ENCODE measurements around the gene TBC1D22A.

The TBC1D22A gene

DNA sequence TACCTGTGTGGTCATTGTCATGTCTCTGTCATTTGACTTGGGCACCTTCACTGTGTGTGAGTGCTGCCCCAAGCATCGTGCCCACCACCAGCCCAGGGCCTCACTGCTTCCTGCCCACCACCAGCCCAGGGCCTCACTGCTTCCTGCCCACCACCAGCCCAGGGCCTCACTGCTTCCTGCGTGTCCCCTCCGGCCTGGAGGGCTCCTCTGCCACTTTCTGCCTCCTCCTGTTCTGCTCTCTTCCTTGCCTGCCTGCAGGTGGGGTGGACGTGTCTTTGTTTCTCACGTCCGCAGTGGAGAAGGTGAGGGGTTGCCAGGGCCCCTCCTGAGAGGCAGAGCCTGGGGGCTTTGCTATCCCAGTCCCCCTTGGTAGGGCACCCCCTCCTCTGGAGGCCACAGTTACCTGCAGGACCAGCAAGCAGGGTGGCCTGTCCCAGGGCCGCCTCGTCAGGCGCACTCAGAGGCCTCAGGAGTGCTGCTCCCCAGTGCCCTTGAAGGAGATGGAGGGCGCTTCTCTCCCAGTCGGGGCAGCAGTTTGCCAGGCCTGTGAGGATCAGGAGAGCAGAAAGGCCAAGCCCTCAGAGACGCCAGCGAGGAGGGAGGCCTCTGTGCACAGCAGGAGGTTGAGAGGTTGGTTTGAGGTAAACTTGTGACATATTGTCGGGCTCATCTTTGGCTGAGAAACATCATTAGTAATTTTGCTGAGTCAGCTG, 290.7 kb downstream of the TBC1D22A start:
- DNase-seq = no peak

DNA sequence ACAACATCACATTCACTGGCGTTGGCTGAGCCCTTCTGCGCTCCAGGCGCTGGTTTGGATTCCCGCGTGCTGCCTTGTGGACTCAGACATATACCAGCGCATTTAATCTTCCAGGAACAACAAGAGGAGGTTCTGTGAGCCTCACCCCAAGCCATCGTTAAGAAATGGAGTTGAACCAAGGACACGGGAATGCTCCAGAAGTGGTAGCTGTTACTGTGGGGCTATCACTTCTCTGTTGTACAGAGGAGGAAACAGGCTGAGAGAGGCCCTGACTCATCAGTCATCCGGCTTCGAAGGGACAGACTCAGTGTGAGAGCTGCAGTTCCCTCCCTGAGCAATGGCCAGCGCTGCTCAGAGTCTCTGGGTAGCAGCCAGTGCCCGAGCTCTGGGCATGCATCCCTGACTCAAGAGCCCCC, 291.3 kb downstream of the TBC1D22A start:
- no peak for DNase-seq

DNA sequence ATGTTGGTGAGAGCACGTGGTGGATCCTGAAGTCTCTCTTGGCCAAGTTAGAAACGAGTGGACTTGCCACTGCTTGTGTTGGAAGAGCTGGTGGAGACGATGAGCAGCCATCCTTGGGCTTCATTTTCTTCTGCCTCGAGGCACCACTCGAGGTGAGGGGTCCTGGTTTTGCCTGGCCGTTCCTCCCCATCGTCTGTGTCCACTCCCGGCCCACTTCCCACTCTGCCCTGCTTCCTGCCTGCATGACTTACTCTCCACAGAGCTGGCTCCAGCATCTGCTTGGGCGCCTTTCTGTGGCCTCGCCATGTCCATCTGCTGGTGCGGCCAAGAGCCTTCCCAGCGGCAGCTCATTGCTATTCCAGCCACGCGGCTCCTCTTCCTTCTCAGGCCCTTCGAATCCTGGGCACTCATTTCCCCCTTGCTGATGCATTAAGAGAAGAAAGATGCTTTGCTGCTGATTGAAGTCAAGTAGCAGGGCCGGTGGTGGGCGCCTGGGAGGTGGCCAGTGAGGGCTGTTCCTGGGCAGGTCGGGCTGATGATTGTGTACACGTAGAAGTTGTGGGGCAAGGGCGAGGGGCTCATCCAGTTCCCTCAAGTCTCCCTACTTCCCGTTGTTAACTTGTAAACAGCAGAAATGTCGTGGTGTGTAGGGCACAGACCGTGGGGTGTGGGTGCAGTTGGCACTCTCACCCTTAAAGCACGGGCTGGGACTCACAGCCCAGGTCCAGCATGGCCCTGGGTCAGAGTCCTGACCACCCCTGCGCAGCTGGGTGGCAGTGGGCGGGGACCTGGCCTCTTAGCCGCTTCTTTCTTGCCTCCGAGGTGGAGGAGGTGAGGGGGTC, 292.0 kb downstream of the TBC1D22A start:
- DNase-seq = no peak

DNA sequence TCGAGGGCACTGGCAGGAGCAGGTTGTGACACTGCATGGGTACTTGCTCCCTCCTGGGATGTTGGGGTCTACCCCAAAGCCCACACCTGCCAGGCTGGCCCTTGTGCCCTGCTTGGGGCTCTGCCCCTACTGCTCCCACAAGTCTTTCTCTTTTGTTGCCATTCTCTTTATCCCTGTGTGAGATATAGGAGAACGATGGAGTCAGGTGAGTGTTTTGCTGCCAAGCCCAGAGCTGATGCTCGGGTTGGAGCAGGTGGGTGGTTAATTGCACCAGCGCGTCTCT, 292.6 kb downstream of the TBC1D22A start:
- no peak for DNase-seq

DNA sequence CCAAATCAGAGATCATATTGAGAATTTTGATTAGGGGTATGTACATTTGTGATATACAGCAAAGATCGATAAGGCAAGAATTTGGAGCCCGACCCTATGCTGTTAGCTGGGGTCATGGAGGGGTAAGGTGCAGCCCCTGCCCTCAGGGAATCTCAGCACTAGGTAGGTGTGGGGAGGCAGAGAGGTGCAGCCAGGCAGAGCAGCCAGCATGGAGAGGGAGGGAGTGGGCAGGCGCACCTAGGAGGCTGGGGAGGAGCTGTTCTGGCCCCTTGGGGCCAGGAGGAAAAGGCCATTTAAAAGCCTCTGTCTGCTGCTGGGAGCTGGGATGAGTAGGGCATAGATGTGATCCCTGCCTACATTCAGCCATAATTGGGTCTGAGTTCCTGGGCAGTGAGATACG, 293.0 kb downstream of the TBC1D22A start:
- no peak for DNase-seq

DNA sequence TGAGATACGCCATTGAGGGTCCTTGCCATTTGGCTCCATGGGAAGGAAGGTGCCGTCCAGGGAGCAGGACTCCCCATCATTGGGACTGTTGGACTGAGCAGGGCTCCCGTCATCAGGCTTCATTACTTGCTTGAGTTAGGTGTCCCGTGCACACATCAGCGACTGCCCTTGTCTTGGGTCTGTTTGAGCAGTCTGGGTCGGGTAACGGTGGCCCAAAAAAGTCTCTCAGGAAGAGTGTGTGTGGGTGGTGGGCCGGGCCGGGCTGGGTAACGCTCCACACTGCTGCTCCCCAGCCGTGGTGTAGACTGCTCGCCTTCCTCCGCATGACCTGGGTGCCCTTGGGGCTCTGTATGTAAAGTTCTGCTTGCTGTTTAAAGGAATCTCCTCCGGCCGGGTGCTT, 293.5 kb downstream of the TBC1D22A start:
- no peak for DNase-seq

DNA sequence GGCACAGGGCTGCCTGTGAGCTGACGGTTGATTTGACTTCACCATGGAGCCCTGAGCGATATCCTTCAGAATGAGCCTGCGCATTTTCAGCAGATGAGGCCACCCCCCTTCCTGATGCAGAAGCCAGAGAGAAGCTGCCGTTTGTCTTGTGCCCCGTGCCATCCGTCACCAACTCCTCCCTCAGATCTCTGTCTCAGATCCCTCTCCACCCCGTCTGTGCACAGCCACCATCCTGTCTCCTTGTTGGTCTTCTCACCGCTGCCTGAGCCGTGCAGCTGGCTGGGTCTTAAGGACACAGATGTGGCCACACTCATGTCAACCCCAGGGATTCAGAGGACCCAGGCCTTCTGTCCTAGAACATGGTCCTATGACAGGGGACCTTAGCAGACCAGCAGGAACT, 293.9 kb downstream of the TBC1D22A start:
- no peak for DNase-seq

DNA sequence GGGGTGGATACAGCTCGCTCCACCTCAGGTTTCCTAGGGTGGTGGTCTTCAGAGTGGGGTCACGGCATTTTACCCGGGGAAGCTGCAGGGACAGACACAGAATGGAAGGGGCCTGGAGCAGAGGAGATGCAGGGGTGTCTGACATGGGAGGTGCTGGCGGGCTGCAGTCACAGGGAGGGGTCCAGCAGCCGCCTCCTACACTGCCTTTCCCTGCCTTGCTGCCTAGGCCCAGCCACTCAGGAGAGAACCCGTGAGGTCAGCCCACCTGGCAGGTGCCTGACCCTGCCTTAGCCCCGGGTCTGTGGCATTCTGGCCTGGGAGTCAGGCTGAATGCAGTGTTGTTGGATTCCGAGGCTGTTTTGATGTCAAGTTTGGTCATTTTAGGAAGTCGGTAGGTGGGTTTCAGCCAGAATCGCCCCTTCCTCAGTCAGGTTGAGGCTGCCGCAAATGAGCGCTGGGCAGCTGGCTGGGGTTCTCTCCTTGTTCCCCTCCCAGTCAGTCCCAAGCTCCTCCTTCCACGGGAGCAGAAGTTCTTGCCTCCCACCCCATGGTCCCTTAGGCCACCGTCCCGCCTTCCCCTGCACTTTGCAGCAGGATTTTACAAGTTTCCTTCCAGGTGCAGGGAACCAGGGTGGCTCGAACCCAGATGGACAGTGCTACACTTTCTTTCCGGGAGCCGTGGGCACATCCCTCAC, 294.5 kb downstream of the TBC1D22A start:
- DNase-seq = no peak

DNA sequence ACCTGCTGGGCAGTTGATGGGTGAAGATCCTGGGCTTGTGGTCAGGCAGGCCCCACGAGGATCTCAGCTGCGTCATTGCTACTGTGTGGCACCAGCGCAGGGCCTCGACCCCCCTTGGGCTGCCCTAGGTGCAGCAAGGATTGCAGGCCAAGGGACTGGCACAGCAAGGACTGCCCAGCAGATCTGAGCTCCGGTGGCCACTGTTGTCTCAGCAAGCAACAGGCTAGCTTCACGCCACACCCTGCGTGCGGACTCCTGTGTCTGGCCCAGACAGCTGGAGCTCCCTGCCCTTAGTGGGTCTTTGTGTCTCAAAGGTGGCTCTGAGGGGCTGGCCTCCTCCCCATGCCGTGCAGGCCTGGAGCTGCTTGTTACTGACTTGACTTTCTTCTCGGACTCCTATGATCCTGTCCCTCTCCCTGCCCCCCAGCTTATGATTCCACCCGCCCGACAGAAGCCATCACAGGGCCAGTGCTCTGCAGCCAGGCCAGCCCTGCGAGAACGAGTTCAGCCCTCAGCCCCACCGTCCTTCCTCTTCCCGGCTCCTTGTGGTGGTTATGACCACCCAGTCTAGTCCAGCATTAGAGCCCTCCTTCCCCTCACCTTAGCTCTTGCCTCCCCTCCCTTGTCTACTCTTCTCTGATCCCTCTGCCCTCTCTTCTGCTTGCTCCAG, 295.6 kb downstream of the TBC1D22A start:
- no peak for DNase-seq

DNA sequence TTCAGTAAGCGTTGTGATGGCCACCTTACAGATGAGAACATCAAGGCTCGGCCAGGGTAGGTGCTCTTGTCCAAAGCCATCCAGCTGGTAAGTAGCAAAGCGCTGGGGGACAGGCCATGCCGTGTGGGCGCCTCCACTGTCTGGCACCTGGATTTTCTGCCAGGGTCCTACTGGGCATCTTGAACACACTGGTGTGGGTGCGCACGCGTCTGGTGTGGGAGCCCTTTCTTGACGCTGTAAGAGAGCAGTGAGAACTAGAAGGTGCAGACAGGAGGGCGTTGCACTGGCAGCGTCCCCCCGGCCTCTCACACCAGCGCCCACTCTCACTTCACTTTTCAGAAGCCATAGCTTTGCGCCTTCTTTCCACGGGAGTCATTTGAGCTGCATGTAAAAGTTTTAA, 296.6 kb downstream of the TBC1D22A start:
- DNase-seq = no peak

DNA sequence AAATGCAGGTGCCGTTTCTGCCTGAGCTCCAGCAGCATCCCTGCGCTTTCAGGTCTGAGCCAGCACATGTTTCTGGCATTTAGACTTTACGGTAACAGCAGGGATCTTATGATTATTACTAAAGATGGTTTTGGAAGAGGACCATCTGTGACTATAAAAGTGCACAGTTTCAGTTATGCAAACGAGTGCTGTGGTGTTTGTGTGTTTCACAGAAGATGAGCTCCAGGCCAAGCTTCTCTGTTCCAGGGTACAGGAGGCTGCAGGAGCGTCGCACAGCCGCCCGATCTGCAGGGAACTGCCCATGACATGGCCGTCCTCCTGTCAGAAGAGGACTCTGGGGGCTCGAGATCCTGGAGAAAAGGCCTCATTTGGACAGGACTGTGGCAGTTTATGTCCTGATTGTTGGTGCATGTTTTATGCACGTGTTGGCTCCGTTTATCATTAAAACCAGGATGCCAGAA, 297.3 kb downstream of the TBC1D22A start:
- no peak for DNase-seq

DNA sequence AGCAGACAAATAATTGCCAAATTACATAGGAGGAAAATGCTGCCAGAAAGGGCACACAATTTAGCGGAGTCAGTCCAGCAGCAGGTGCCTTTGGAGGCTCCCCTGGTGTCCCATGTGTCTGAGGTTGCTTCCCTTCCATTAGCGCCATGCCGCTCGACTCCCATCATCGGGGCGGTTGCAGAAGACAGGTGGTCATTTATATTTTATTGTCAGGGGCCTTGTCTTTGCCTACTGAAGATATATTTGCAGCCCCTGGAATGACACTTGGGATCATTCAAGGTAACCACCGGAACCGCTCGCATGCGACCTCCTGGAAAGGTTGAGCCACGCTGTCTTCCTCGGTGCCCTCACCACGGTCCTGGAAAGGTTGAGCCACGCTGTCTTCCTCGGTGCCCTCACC, 298.3 kb downstream of the TBC1D22A start:
- DNase-seq = no peak

DNA sequence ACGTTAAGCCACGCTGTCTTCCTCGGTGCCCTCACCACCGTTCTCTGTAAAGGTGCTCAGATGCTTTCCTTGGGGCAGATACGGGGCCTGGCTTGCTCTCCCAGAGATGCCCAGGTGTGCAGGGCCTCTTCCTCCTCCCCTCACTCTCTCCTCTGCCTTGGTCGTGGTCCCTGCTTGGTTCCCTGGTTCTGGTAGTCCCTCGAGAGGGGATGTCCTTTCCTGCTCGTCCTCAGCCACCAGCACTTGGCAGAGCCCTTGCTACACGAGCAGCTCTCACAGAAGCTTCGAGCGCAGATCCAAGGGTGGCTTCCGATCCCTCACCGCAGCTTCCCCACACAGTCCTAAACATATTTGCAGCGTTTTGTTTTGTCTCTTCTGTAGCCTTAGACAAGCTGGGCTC, 298.8 kb downstream of the TBC1D22A start:
- DNase-seq = no peak

DNA sequence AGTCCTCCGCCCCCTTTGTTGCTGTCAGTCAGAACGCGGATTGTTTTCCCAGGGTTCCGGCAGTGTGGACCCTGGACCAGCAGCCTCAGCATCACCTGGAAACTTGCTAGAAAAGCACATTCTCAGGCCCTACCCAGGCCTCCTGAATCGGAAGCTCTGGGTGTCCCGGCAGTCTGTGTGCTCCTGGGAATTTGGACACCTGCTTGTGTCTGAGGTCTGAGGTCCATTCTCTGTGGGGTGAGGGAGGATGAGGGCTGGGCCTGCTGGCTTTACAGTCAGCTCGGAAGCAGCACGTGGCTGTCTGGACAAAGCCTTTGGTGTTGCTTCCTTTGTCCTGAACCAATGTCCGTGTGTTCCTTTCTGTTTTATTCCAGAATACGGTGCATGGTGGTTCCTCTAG, 299.7 kb downstream of the TBC1D22A start:
- DNase-seq = no peak

DNA sequence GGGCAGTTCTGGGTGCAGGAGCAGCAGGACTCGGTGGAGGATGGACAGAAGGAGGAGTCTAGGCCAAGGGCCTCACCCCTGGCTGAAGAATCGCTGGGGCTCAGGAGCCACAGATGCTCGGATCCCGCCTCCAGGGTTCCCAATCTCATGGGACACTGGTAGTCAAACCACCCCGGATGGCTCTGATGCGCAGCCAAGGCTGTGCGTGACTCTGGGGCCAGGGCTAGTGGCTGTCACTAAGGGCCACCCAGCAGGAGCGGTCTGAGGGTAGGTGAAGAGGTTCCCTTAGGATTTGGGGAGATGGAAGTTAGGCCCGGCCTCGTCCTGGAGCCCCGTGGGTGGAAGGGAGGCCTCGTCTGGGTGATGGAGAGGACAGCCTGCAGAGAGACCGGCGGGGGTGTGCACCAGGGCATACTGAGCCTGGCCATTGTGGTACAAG, 300.6 kb downstream of the TBC1D22A start:
- DNase-seq = no peak

DNA sequence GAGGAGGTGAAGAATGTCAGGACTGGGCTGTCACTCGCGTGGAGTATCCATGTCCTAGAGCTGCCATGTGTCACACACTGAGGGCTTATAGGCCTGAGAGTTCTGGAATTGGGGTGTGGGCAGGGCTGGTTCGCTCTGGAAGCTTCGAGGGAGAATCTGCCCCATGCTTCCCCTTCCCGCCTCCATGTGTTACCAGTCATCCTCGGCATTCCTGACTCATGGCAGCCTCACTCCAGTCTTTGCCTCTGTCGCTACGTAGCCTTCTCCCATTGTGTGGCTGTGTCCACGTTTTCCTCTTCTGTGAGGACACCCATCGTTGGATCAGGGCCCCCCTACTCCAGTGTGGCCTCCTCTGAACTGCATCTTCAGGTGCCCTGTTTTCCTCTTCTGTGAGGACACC, 301.2 kb downstream of the TBC1D22A start:
- DNase-seq = no peak

DNA sequence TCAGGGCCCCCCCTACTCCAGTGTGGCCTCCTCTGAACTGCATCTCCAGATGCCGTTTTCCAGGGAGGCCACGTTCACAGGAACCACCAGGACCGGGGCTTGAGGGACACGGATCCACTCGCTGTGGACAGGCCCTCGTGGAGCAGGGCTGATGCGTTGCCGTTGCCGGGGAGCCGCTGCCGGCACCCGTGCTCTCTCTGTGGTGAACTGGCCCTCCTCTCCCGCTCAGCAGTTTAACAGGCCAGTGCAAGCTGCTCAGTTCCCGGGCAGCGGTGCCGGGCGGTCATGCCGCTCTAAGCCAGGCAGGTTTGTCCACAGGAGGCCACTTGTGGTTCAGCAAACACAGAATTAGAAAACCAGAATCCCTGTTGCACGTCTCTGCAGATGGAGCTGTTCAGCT, 301.6 kb downstream of the TBC1D22A start:
- no peak for DNase-seq

DNA sequence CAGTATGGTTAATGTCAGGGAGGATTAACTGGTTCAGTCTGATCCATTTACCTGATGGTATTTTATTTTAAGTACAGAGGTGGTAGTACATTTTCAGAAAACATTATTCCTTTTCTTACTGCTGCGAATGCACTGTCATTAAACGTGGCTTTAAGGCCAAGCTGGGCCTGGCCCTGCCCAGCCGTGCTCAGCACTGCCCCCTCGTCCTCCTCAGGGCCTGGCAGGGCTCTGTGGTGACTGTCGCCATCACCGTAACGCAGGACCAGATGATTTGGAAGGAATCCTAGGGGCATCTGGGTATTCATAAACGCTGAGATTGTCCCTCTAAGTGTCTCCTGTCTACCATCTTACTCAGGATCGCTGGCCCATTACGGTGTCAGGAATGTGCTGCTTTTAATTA, 302.0 kb downstream of the TBC1D22A start:
- DNase-seq = no peak

DNA sequence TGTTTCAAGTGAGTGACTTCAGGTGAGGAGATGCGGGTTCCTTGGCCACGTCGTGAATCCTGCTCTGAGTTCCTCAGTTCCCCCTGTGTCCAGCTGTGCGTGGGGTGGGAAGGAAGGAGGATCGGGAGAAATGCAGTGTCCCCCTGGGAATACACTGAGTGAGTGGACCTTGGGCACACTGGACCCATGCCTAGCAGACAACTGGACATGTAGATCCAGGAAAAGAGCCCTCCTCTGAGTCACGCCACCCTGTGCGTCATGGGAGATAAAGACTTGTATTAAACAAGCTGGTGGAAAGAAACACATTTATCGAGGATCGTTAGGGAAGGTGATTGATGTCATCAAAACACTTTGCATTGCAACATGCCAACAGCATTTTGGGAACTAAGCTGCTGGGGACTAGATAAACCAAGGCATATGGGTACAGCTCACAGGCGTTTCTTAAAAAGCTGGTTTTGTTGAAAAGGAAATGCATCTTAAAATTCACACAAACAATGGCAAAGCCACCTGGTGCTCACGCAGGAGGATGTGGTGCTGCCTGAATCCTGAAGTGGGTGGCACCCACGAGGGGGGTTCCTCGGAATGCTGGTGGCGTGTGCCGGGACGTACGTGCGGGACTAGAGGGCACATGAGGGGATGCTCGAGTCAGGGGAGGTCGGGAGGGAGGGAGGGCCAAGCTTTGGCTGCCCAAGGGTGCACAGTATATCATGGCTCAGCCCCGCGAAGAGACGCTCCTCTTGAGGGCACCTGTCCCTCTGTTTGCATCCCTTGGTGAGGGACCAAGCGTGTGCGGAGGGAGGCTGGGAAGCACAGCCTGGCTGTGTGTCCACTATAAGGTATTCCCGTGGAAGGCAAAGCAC, 303.5 kb downstream of the TBC1D22A start:
- DNase-seq = no peak

DNA sequence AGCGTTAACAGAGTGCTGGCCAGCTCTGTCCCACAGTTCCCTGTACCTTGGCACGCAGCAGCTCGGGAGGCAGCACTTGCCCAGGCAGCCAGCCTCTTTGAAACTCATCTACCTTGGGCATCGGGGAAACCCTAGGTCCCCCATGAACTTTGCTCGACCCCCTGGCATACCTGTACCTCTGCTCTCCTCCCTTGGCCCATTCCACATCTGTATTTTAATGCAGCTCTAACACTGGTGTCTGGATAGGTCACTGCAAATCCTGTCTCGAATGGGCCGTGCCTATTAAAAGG, 304.1 kb downstream of the TBC1D22A start:
- DNase-seq = no peak

DNA sequence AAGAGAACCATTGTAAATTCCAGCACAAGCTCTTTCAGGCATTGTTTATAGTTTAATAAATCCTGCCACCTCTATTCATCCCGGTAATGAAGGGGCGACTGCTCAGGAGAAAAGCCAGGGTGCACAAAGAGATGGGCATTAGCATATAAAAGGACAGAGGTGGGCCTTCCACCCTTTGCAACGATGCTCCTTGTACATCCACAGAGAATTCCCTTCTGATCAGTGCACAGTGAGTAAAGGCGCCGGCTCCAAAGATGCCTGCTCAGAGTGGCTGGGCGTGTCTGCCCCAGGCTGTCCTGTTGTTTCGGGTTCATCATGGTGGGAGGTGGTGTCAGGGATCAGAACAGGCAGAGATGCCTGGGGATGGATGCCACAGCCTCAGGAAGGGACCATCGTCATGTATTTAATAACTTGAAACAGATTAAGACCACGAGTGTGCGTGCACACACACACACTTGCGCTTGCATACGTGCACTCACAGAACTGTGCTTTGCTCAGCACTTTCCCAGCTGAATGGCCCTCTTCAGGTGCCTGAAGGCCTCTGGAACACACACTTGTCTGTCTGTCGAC, 305.0 kb downstream of the TBC1D22A start:
- DNase-seq = no peak

DNA sequence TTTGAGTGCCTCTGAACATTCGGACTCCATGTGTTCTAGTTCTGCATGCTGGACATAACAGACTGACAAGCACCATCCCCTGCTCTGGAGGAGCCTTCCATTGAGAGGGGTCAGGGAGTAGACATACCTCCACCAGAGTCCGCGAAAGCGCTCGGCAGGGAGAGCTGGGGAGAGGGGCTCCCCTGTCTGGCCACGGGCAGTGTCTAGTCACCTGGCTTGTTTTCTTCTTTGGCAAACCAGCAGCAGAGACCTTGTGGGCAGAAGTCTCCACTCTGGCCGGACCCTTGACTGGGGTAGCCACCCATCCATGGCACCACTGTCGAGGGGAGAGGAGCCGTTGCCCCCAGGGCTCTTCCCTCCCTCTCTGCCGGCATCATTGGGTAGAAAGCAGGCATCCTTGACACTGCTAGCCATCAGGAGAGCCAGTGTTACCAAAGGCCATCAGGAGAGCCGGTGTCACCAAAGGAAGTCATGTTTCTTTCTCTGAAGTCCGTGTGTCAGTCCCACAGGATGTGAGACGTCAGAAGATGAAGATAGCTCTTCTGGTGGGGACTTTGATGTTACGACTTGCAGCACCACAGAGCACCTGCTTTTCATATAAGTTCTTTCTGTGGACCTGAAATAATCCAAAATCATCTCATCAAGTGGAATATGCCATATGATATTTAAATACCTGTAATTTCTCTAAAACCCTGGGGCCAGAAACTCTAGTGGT, 305.6 kb downstream of the TBC1D22A start:
- no peak for DNase-seq

Data from NCI-H1105 (cell line).